Nephron (organoid): ENCODE data around the gene BAZ2B.

Experiments used
- H3K27ac Mint-ChIP-seq, 3 experiments: 2 replicates each; pipeline ENCODE4 v1.8.0; 2020; ENCODE audit warnings: mixed read lengths in 3 of 3, mild to moderate bottlenecking in 2 of 3, moderate library complexity in 1 of 3
- H3K27me3 Mint-ChIP-seq: 2 replicates; pipeline ENCODE4 v1.8.0; 2021; ENCODE audit warnings: low read depth, mild to moderate bottlenecking, moderate library complexity, mixed read lengths
- H3K36me3 Mint-ChIP-seq: 2 replicates; pipeline ENCODE4 v1.8.0; 2020; ENCODE audit warnings: low read depth, mixed read lengths
- H3K4me1 Mint-ChIP-seq: 2 replicates; pipeline ENCODE4 v1.8.0; 2020; ENCODE audit warnings: mixed read lengths
- H3K4me3 Mint-ChIP-seq, 3 experiments: 2 replicates each; pipeline ENCODE4 v1.8.0; 2020; ENCODE audit warnings: mild to moderate bottlenecking in 3 of 3, mixed read lengths in 3 of 3, moderate library complexity in 2 of 3
- H3K9me3 Mint-ChIP-seq: 2 replicates; pipeline ENCODE4 v1.8.0; 2020; ENCODE audit warnings: mixed read lengths
- TF ChIP-seq, protein P1 (sequence below), 3 experiments: fragments of 200-600 bp; sonication (generic); IDR thresholded peaks; one replicate each; pipeline ENCODE4 v1.5.0; 2021; ENCODE audit warnings: antibody characterized with exemption in 3 of 3; ENCODE audit not compliant: unreplicated experiment in 3 of 3

BAZ2B gene

DNA sequence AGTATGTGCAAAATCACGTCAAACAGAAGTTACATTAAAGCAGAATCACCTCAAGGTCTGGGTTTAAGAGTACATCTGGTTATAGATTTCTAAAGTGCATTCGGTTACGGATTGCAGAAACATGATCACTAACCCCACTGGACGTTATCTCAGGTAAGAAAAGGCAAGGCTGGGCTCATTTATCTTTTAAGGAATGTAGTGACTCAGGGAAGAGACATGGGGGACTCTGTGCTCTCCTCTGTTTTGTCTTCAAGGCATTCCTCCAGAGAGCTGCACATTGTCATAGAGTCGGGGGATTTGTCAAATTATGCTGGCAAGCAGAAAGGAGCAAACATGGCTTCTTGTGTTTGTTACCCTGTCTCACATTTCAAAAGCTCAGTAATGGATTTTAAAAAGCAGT is 344.2 kb downstream of the BAZ2B start:
- no peaks in the 10 kb centered on the region for H3K9me3 Mint-ChIP-seq
- TF ChIP-seq, protein P1, sequence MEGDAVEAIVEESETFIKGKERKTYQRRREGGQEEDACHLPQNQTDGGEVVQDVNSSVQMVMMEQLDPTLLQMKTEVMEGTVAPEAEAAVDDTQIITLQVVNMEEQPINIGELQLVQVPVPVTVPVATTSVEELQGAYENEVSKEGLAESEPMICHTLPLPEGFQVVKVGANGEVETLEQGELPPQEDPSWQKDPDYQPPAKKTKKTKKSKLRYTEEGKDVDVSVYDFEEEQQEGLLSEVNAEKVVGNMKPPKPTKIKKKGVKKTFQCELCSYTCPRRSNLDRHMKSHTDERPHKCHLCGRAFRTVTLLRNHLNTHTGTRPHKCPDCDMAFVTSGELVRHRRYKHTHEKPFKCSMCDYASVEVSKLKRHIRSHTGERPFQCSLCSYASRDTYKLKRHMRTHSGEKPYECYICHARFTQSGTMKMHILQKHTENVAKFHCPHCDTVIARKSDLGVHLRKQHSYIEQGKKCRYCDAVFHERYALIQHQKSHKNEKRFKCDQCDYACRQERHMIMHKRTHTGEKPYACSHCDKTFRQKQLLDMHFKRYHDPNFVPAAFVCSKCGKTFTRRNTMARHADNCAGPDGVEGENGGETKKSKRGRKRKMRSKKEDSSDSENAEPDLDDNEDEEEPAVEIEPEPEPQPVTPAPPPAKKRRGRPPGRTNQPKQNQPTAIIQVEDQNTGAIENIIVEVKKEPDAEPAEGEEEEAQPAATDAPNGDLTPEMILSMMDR (IDR thresholded peaks at IDR 0.05; ENCODE audit: unreplicated experiment in 3 of 3) = no peak
- peaks cover 5% of the 10 kb centered on the region for H3K4me1 Mint-ChIP-seq
- H3K27me3 Mint-ChIP-seq = no peaks in the 10 kb centered on the region
- peak overlapping the region in 2 of 3 experiments; percentile 6 to 66 for H3K27ac Mint-ChIP-seq
- peaks cover 48% of the 10 kb centered on the region for H3K36me3 Mint-ChIP-seq
- no peak overlapping the region for H3K4me3 Mint-ChIP-seq

DNA sequence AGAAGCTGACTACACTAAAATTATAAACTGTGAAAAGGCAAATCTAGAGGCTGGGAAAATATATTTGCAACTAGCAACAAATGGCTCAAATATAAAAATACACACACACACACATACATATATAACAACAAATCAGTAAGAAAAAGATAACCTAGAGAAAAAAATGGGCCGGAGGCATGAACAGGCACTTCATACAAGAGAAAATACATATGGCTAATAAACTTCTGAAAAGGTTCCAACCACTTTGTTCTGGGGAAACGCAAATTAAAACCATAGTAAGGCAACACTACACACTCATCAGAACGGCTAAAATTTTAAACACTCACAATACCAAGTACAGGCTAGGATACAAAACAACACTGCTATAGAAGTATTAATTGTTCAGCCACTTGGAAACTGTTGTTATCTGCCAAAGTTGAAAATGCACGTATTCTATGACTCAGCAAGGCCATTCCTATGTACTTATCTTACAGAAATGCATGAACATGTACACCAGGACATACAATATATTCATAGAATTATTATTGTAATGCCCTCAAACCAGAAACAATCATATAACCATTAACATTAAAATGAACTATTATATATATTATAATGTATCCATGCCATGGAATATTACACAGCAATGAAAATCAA is 345.5 kb downstream of the BAZ2B start:
- no peaks in the 10 kb centered on the region for H3K27me3 Mint-ChIP-seq
- H3K4me1 Mint-ChIP-seq = peaks cover 5% of the 10 kb centered on the region
- H3K9me3 Mint-ChIP-seq = no peaks in the 10 kb centered on the region
- no peak overlapping the region for H3K27ac Mint-ChIP-seq
- H3K36me3 Mint-ChIP-seq = peaks cover 55% of the 10 kb centered on the region
- TF ChIP-seq, protein P1 (IDR thresholded peaks at IDR 0.05; ENCODE audit: unreplicated experiment in 3 of 3) = no peak
- H3K4me3 Mint-ChIP-seq = no peak overlapping the region
